Activated T-cell treated with anti-CD3 and anti-CD28 coated beads, Interleukin-2, amount 50 U/mL, for 24 hours (primary cell): Measurements from ENCODE around the gene CEACAM4.
"Not testable (repeated sequence)": the region's sequence is repeated elsewhere in the genome, so short reads cannot be mapped to it uniquely, and the experiment has no call there.

ENCODE experiments used
- DNase-seq: peaks from one replicate; pipeline ENCODE4 v3.0.0-alpha.2; 2020
- H3K27ac Mint-ChIP-seq: 2 replicates; pipeline ENCODE4 v1.8.0; 2020; ENCODE audit warnings: mild to moderate bottlenecking, mixed read lengths
- H3K27me3 Mint-ChIP-seq: 2 replicates; pipeline ENCODE4 v1.8.0; 2020; ENCODE audit warnings: mixed read lengths
- H3K36me3 Mint-ChIP-seq: 2 replicates; pipeline ENCODE4 v1.8.0; 2020; ENCODE audit warnings: low read depth, mixed read lengths
- H3K4me1 Mint-ChIP-seq: 2 replicates; pipeline ENCODE4 v1.8.0; 2020; ENCODE audit warnings: low read depth, mixed read lengths
- H3K4me3 Mint-ChIP-seq: 2 replicates; pipeline ENCODE4 v1.8.0; 2020; ENCODE audit warnings: mild to moderate bottlenecking, moderate library complexity, mixed read lengths
- H3K9me3 Mint-ChIP-seq: 2 replicates; pipeline ENCODE4 v1.8.0; 2020; ENCODE audit warnings: mixed read lengths

Gene CEACAM4

GRCh38 chr19:41626877-41627276, at the start of gene CEACAM4:
Gene CEACAM4, minus strand, starts transcription at chr19:41627074. Its CDS starts 111 bp downstream, at chr19:41626963.
- Mint-ChIP-seq H3K27ac (no peak within 1 kb of the TSS), H3K4me3 (no peak within 1 kb of the TSS), H3K27me3 (peaks cover 48% of the 10 kb centered on the region), H3K9me3 (peaks cover 15% of the 10 kb centered on the region), H3K4me1 (no peaks in the 10 kb centered on the region), H3K36me3 (no peaks in the 10 kb centered on the region)
- DNase-seq, result no peak

GRCh38 chr19:41671486-41671885, 44.6 kb upstream of the CEACAM4 start:
- Mint-ChIP-seq H3K4me3 (no peak overlapping the region), H3K4me1 (no peaks in the 10 kb centered on the region), H3K36me3 (no peaks in the 10 kb centered on the region), H3K27ac (no peak overlapping the region), H3K9me3 (no peaks in the 10 kb centered on the region), H3K27me3 (peaks cover 59% of the 10 kb centered on the region)
- no peak for DNase-seq

- H3K27me3 Mint-ChIP-seq, result peaks cover 58% of the 10 kb centered on the region
- H3K4me3 Mint-ChIP-seq, result no peak overlapping the region
- no peak for DNase-seq
These were observed 43.9 kb upstream of the CEACAM4 start for GRCh38 chr19:41670755-41671154.

GRCh38 chr19:41668315-41668714, 41.4 kb upstream of the CEACAM4 start:
- Mint-ChIP-seq H3K4me3 (no peak overlapping the region), H3K9me3 (peaks cover 23% of the 10 kb centered on the region), H3K27ac (no peak overlapping the region), H3K36me3 (no peaks in the 10 kb centered on the region), H3K27me3 (peaks cover 52% of the 10 kb centered on the region), H3K4me1 (no peaks in the 10 kb centered on the region)
- no peak for DNase-seq

More at GRCh38 chr19:41670755-41671154, 43.9 kb upstream of the CEACAM4 start:
- peaks cover 4% of the 10 kb centered on the region for H3K9me3 Mint-ChIP-seq
- H3K27ac Mint-ChIP-seq, result no peak overlapping the region
- H3K36me3 Mint-ChIP-seq, result no peaks in the 10 kb centered on the region
- no peaks in the 10 kb centered on the region for H3K4me1 Mint-ChIP-seq

- Mint-ChIP-seq H3K4me3 (no peak overlapping the region), H3K9me3 (peaks cover 24% of the 10 kb centered on the region), H3K36me3 (no peaks in the 10 kb centered on the region), H3K4me1 (no peaks in the 10 kb centered on the region), H3K27me3 (peaks cover 48% of the 10 kb centered on the region), H3K27ac (no peak overlapping the region)
- no peak for DNase-seq
These were observed 39.2 kb upstream of the CEACAM4 start for GRCh38 chr19:41666075-41666474.

- H3K4me1 Mint-ChIP-seq, result peaks cover 10% of the 10 kb centered on the region
- no peaks in the 10 kb centered on the region for H3K36me3 Mint-ChIP-seq
- DNase-seq, result no peak
- H3K27ac Mint-ChIP-seq, result no peak overlapping the region
- no peak overlapping the region for H3K4me3 Mint-ChIP-seq
- H3K9me3 Mint-ChIP-seq, result peaks cover 5% of the 10 kb centered on the region
- H3K27me3 Mint-ChIP-seq, result peaks cover 50% of the 10 kb centered on the region
These were observed 30.3 kb upstream of the CEACAM4 start for GRCh38 chr19:41657157-41657556.

GRCh38 chr19:41656756-41657155, 29.9 kb upstream of the CEACAM4 start:
- peaks cover 49% of the 10 kb centered on the region for H3K27me3 Mint-ChIP-seq
- not testable (repeated sequence) for H3K9me3 Mint-ChIP-seq, H3K36me3 Mint-ChIP-seq, DNase-seq, H3K4me1 Mint-ChIP-seq, H3K4me3 Mint-ChIP-seq, H3K27ac Mint-ChIP-seq

- Mint-ChIP-seq H3K9me3 (peaks cover 5% of the 10 kb centered on the region), H3K4me1 (peaks cover 9% of the 10 kb centered on the region), H3K27ac (no peak overlapping the region), H3K4me3 (no peak overlapping the region), H3K36me3 (no peaks in the 10 kb centered on the region), H3K27me3 (peaks cover 47% of the 10 kb centered on the region)
- no peak for DNase-seq
These were observed 25.4 kb upstream of the CEACAM4 start for GRCh38 chr19:41652250-41652649.

- Mint-ChIP-seq H3K27ac (no peak overlapping the region), H3K4me3 (no peak overlapping the region), H3K9me3 (peaks cover 5% of the 10 kb centered on the region), H3K36me3 (no peaks in the 10 kb centered on the region), H3K4me1 (no peaks in the 10 kb centered on the region), H3K27me3 (peaks cover 48% of the 10 kb centered on the region)
- DNase-seq, result no peak
These were observed 23.0 kb upstream of the CEACAM4 start for GRCh38 chr19:41649827-41650226.

- no peak overlapping the region for H3K27ac Mint-ChIP-seq
- H3K36me3 Mint-ChIP-seq, result no peaks in the 10 kb centered on the region
- DNase-seq, result peak; percentile 69
- H3K4me3 Mint-ChIP-seq, result no peak overlapping the region
- H3K9me3 Mint-ChIP-seq, result no peaks in the 10 kb centered on the region
- peaks cover 48% of the 10 kb centered on the region for H3K27me3 Mint-ChIP-seq
- peaks cover 2% of the 10 kb centered on the region for H3K4me1 Mint-ChIP-seq
These were observed 19.8 kb upstream of the CEACAM4 start for GRCh38 chr19:41646589-41647204.

- H3K36me3 Mint-ChIP-seq, result no peaks in the 10 kb centered on the region
- no peak overlapping the region for H3K4me3 Mint-ChIP-seq
- peak; percentile 66 for DNase-seq
- H3K27me3 Mint-ChIP-seq, result peaks cover 25% of the 10 kb centered on the region
- no peak overlapping the region for H3K27ac Mint-ChIP-seq
- peaks cover 26% of the 10 kb centered on the region for H3K4me1 Mint-ChIP-seq
- no peaks in the 10 kb centered on the region for H3K9me3 Mint-ChIP-seq
These were observed 15.1 kb upstream of the CEACAM4 start for GRCh38 chr19:41641879-41642485.

- H3K4me3 Mint-ChIP-seq, result no peak overlapping the region
- no peak for DNase-seq
- no peaks in the 10 kb centered on the region for H3K36me3 Mint-ChIP-seq
- H3K9me3 Mint-ChIP-seq, result peaks cover 4% of the 10 kb centered on the region
- no peak overlapping the region for H3K27ac Mint-ChIP-seq
- peaks cover 26% of the 10 kb centered on the region for H3K4me1 Mint-ChIP-seq
- H3K27me3 Mint-ChIP-seq, result peaks cover 54% of the 10 kb centered on the region
These were observed 11.8 kb upstream of the CEACAM4 start for GRCh38 chr19:41638641-41639081.

GRCh38 chr19:41637484-41637883, 10.6 kb upstream of the CEACAM4 start:
- H3K4me3 Mint-ChIP-seq, result no peak overlapping the region
- peaks cover 58% of the 10 kb centered on the region for H3K27me3 Mint-ChIP-seq
- peaks cover 26% of the 10 kb centered on the region for H3K4me1 Mint-ChIP-seq
- no peak for DNase-seq
- no peaks in the 10 kb centered on the region for H3K36me3 Mint-ChIP-seq
- H3K9me3 Mint-ChIP-seq, result peaks cover 4% of the 10 kb centered on the region
- no peak overlapping the region for H3K27ac Mint-ChIP-seq

- Mint-ChIP-seq H3K27me3 (peaks cover 51% of the 10 kb centered on the region), H3K4me3 (no peak overlapping the region), H3K36me3 (no peaks in the 10 kb centered on the region), H3K9me3 (peaks cover 15% of the 10 kb centered on the region), H3K27ac (no peak overlapping the region), H3K4me1 (no peaks in the 10 kb centered on the region)
- DNase-seq, result no peak
These were observed 1.2 kb upstream of the CEACAM4 start for GRCh38 chr19:41627966-41628675.

GRCh38 chr19:41626278-41626677, 596 bp downstream of the CEACAM4 start:
- H3K4me1 Mint-ChIP-seq, result no peaks in the 10 kb centered on the region
- peaks cover 12% of the 10 kb centered on the region for H3K9me3 Mint-ChIP-seq
- H3K36me3 Mint-ChIP-seq, result no peaks in the 10 kb centered on the region
- H3K27me3 Mint-ChIP-seq, result peaks cover 42% of the 10 kb centered on the region
- no peak overlapping the region for H3K4me3 Mint-ChIP-seq
- H3K27ac Mint-ChIP-seq, result no peak overlapping the region
- DNase-seq, result no peak
